Astrocyte (in vitro differentiated cells and primary cell): ENCODE results near the gene MBD2.

Source experiments
- EZH2 ChIP-seq: IDR thresholded peaks from 2 replicates; pipeline ENCODE4 v1.6.1; 2012; ENCODE audit warnings: mild to moderate bottlenecking, low read length, inconsistent platforms; ENCODE audit not compliant: insufficient read depth
- TF ChIP-seq, protein P1 (sequence below): IDR thresholded peaks from 2 replicates; pipeline ENCODE4 v1.5.1; 2011; ENCODE audit warnings: low read depth, mild to moderate bottlenecking, inconsistent platforms, low read length, moderate library complexity; ENCODE audit not compliant: insufficient read depth

DNA sequence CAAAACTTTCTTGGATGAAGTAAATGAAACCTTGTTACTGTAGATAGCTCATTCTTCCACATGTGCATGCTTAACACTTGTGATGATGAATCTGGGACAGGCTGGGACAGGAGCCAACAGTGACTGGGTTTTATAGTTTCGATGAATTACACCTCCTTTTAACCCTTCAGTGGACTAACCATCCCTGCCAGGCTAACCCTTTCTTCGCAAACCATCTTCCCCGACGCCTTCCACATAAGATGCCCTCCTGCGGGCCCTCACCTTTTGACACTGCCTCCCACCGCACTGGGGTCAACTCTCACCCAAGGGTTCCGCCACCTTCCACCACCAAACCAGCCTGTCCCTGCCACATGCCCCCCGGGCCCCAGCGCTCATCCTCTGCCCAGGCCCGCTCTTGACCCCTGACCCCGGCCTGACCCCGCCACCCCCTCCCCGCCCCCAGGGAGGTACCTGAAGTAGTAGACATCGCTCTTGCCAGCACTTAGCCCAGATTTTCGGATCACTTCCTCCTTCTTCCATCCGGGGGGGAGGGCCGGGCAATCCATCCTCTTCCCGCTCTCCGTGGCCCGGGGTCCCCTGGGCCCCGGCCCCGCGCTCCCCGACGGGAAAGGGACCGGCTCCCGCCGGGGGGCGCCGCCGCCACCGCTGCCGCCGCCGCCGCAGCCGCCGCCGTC is 764 bp downstream of the MBD2 start:
- TF ChIP-seq, protein P1, sequence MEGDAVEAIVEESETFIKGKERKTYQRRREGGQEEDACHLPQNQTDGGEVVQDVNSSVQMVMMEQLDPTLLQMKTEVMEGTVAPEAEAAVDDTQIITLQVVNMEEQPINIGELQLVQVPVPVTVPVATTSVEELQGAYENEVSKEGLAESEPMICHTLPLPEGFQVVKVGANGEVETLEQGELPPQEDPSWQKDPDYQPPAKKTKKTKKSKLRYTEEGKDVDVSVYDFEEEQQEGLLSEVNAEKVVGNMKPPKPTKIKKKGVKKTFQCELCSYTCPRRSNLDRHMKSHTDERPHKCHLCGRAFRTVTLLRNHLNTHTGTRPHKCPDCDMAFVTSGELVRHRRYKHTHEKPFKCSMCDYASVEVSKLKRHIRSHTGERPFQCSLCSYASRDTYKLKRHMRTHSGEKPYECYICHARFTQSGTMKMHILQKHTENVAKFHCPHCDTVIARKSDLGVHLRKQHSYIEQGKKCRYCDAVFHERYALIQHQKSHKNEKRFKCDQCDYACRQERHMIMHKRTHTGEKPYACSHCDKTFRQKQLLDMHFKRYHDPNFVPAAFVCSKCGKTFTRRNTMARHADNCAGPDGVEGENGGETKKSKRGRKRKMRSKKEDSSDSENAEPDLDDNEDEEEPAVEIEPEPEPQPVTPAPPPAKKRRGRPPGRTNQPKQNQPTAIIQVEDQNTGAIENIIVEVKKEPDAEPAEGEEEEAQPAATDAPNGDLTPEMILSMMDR, result no peak
- TF ChIP-seq EZH2, result no peak
